ENCODE results near the gene ACRV1. TPM values are rescaled to one million over a fixed set of nuclear protein-coding genes. Genes with fewer than 3 reads are reported as not detected.
"Not testable (repeated sequence)": the region's sequence is repeated elsewhere in the genome, so short reads cannot be mapped to it uniquely, and the experiment has no call there.

ACRV1 gene
- polyA plus RNA-seq (2011; rRNA removed): not detected in 2 replicates
- polyA minus RNA-seq (2011; rRNA and poly(A)+ RNA removed): 0.26 TPM in 1 of 2 replicates, not detected in the other

DNA sequence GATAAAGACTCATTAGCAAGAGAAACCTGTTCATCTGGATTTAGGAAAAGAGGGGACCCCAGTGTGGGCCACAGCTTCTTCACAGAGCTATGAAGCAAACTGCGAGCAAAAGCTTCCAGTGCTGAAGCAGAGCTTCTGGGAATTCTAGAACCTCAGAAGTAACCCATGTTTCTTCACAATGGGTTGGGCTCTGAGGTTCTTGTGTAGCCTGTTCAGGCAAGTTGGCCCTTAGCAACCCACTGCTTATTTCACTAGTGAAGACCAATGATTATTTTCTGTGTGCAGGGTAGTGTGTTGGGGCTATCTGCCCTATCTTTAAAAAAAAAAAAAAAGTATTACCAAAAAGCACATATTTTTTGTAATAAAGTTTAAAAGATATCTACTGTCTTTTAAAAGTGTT is at the start of gene ACRV1:
Gene ACRV1, minus strand, starts transcription at position 101 of the 400 bp plus-strand sequence. Its CDS starts 67 bp downstream, at position 34.
- TF ChIP-seq, protein P1, sequence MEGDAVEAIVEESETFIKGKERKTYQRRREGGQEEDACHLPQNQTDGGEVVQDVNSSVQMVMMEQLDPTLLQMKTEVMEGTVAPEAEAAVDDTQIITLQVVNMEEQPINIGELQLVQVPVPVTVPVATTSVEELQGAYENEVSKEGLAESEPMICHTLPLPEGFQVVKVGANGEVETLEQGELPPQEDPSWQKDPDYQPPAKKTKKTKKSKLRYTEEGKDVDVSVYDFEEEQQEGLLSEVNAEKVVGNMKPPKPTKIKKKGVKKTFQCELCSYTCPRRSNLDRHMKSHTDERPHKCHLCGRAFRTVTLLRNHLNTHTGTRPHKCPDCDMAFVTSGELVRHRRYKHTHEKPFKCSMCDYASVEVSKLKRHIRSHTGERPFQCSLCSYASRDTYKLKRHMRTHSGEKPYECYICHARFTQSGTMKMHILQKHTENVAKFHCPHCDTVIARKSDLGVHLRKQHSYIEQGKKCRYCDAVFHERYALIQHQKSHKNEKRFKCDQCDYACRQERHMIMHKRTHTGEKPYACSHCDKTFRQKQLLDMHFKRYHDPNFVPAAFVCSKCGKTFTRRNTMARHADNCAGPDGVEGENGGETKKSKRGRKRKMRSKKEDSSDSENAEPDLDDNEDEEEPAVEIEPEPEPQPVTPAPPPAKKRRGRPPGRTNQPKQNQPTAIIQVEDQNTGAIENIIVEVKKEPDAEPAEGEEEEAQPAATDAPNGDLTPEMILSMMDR (IDR thresholded peaks at IDR 0.05; ENCODE audit: low read depth, low read length): no peak
- no peak within 1 kb of the TSS for H3K4me3 ChIP-seq (ENCODE audit: low read depth, low read length)
- H3K27me3 ChIP-seq (ENCODE audit: control insufficient read depth, insufficient read depth, low read length): no peaks in the 10 kb centered on the region
- no peak for DNase-seq (ENCODE audit: low read depth, low spot score)
- no peaks in the 10 kb centered on the region for H3K9me3 ChIP-seq (ENCODE audit: control insufficient read depth, insufficient read depth, low read length)
- CTCF ChIA-PET: no interaction called here
- H3K27ac ChIP-seq (ENCODE audit: low read depth, low read length): no peak within 1 kb of the TSS
- POLR2A ChIA-PET: no interaction called here

GRCh38 chr11:125728969-125729368 is 48.3 kb upstream of the ACRV1 start:
- ChIA-PET POLR2A (no interaction called here), CTCF (interaction anchor here (0.6 to 1.2 kb wide), 2 partner anchors 147 to 275 kb away, joined by 3 to 6 read pairs; no protein-coding TSS in a partner anchor)
- no peak for DNase-seq (ENCODE audit: low read depth, low spot score)
- H3K9me3 ChIP-seq (ENCODE audit: control insufficient read depth, insufficient read depth, low read length): no peaks in the 10 kb centered on the region
- TF ChIP-seq, protein P1 (IDR thresholded peaks at IDR 0.05; ENCODE audit: low read depth, low read length): no peak
- H3K27me3 ChIP-seq (ENCODE audit: control insufficient read depth, insufficient read depth, low read length): peaks cover 5% of the 10 kb centered on the region
- no peak overlapping the region for H3K27ac ChIP-seq (ENCODE audit: low read depth, low read length)
- no peak overlapping the region for H3K4me3 ChIP-seq (ENCODE audit: low read depth, low read length)

DNA sequence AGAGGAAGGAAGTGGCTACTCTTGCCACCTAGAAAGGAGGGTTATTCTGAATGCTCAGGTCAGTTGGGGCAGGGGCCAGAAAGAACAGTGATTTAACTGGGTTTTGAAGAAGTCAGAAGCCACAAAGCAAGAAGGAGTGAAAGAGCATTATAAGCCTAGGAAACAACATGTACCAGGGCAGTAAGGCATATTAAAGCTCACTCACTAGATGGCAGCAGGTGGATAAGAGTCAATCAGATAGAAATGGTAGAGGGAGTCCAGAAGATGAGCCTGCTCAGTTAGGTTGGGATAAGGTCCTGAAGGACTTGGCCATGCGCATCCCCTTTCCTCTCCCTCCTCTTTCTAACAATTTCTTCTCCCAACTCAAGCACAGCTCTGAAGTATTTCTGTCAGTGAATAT is 43.5 kb upstream of the ACRV1 start:
- CTCF ChIA-PET: no interaction called here
- TF ChIP-seq, protein P1 (IDR thresholded peaks at IDR 0.05; ENCODE audit: low read depth, low read length): no peak
- no peak overlapping the region for H3K4me3 ChIP-seq (ENCODE audit: low read depth, low read length)
- no peak for DNase-seq (ENCODE audit: low read depth, low spot score)
- H3K9me3 ChIP-seq (ENCODE audit: control insufficient read depth, insufficient read depth, low read length): no peaks in the 10 kb centered on the region
- no peak overlapping the region for H3K27ac ChIP-seq (ENCODE audit: low read depth, low read length)
- POLR2A ChIA-PET: no interaction called here
- H3K27me3 ChIP-seq (ENCODE audit: control insufficient read depth, insufficient read depth, low read length): peaks cover 2% of the 10 kb centered on the region

- H3K27me3 ChIP-seq (ENCODE audit: control insufficient read depth, insufficient read depth, low read length): no peaks in the 10 kb centered on the region
- no peak overlapping the region for H3K27ac ChIP-seq (ENCODE audit: low read depth, low read length)
- POLR2A ChIA-PET: no interaction called here
- TF ChIP-seq, protein P1 (IDR thresholded peaks at IDR 0.05; ENCODE audit: low read depth, low read length): no peak
- CTCF ChIA-PET: no interaction called here
- no peak for DNase-seq (ENCODE audit: low read depth, low spot score)
- no peaks in the 10 kb centered on the region for H3K9me3 ChIP-seq (ENCODE audit: control insufficient read depth, insufficient read depth, low read length)
- no peak overlapping the region for H3K4me3 ChIP-seq (ENCODE audit: low read depth, low read length)
These were observed 40.1 kb upstream of the ACRV1 start for GRCh38 chr11:125720781-125721180.

GRCh38 chr11:125704686-125705085 is 24.0 kb upstream of the ACRV1 start:
- H3K27me3 ChIP-seq (ENCODE audit: control insufficient read depth, insufficient read depth, low read length); H3K9me3 ChIP-seq (ENCODE audit: control insufficient read depth, insufficient read depth, low read length); H3K27ac ChIP-seq (ENCODE audit: low read depth, low read length); POLR2A ChIA-PET; CTCF ChIA-PET; H3K4me3 ChIP-seq (ENCODE audit: low read depth, low read length); DNase-seq (ENCODE audit: low read depth, low spot score): not testable (repeated sequence)

Measured in AG04450 (cell line).